GM23338 (cell line): ENCODE results near the gene RASL10B. TPM values are rescaled to one million over a fixed set of nuclear protein-coding genes. Genes with fewer than 3 reads are reported as not detected.

Experiments used
- ATAC-seq: fragments of 200-7000 bp; cut with Tn5 transposase; 3 replicates; pipeline ENCODE4 v1.9.1; 2020
- DNase-seq: peaks from one replicate; pipeline ENCODE4 v3.0.0-alpha.2; 2015; ENCODE audit warnings: low spot score
- H2AFZ ChIP-seq: fragments of 200-600 bp; sonication (generic); 2 replicates; pipeline ENCODE4 v1.8.0; 2016; ENCODE audit warnings: antibody characterized with exemption, mild to moderate bottlenecking, moderate library complexity
- H3F3A ChIP-seq: fragments of 200-600 bp; sonication (generic); replicated peaks from 2 replicates; pipeline ENCODE4 v1.8.0; 2017; ENCODE audit warnings: antibody characterized with exemption, mixed run types, low read depth
- H3K27ac ChIP-seq: fragments of 200-600 bp; sonication (generic); 2 replicates; pipeline ENCODE4 v1.6.1; 2016; ENCODE audit warnings: low read depth
- H3K27me3 ChIP-seq: fragments of 200-600 bp; sonication (generic); 2 replicates; pipeline ENCODE4 v1.8.0; 2016; ENCODE audit warnings: mild to moderate bottlenecking, mixed run types, moderate library complexity; ENCODE audit not compliant: insufficient read depth
- H3K36me3 ChIP-seq: fragments of 200-600 bp; sonication (generic); 2 replicates; pipeline ENCODE4 v1.8.0; 2016; ENCODE audit warnings: mild to moderate bottlenecking; ENCODE audit not compliant: insufficient read depth
- H3K4me1 ChIP-seq: fragments of 200-600 bp; sonication (generic); 2 replicates; pipeline ENCODE4 v1.8.0; 2016; ENCODE audit warnings: mild to moderate bottlenecking, moderate library complexity; ENCODE audit not compliant: insufficient read depth
- H3K4me2 ChIP-seq: fragments of 200-600 bp; sonication (generic); 2 replicates; pipeline ENCODE4 v1.7.1; 2017; ENCODE audit warnings: mixed run types
- H3K4me3 ChIP-seq: fragments of 200-600 bp; sonication (generic); 2 replicates; pipeline ENCODE4 v1.6.1; 2016; ENCODE audit warnings: mixed run types
- H3K79me2 ChIP-seq: fragments of 200-600 bp; sonication (generic); replicated peaks from 2 replicates; pipeline ENCODE4 v1.8.0; 2017; ENCODE audit warnings: mild to moderate bottlenecking; ENCODE audit not compliant: insufficient read depth
- H3K9me2 ChIP-seq: fragments of 200-600 bp; sonication (generic); 2 replicates; pipeline ENCODE4 v1.8.0; 2017; ENCODE audit not compliant: insufficient read depth
- H4K20me1 ChIP-seq: fragments of 200-600 bp; sonication (generic); replicated peaks from 2 replicates; pipeline ENCODE4 v1.8.0; 2017; ENCODE audit warnings: mild to moderate bottlenecking; ENCODE audit not compliant: insufficient read depth
- H3K27ac Mint-ChIP-seq: 2 replicates; pipeline ENCODE4 v1.8.0; 2020; ENCODE audit warnings: inconsistent platforms, mild to moderate bottlenecking, moderate library complexity, mixed read lengths
- H3K27me3 Mint-ChIP-seq: 3 replicates; pipeline ENCODE4 v1.8.0; 2022; ENCODE audit warnings: low read depth, mild to moderate bottlenecking, moderate library complexity, mixed read lengths, inconsistent platforms; ENCODE audit not compliant: insufficient read depth, poor library complexity
- H3K36me3 Mint-ChIP-seq: 3 replicates; pipeline ENCODE4 v1.8.0; 2021; ENCODE audit warnings: low read depth, mild to moderate bottlenecking, inconsistent platforms, moderate library complexity, mixed read lengths
- H3K4me1 Mint-ChIP-seq: 3 replicates; pipeline ENCODE4 v1.8.0; 2020; ENCODE audit warnings: mild to moderate bottlenecking, inconsistent platforms, mixed read lengths
- H3K4me3 Mint-ChIP-seq: 3 replicates; pipeline ENCODE4 v1.8.0; 2021; ENCODE audit warnings: moderate library complexity, mild to moderate bottlenecking, inconsistent platforms, mixed read lengths
- H3K9me3 Mint-ChIP-seq: 3 replicates; pipeline ENCODE4 v1.8.0; 2020; ENCODE audit warnings: moderate library complexity, mild to moderate bottlenecking, inconsistent platforms, mixed read lengths
- CREB1 ChIP-seq: fragments of 250-450 bp; sonication (Bioruptor Pico); IDR thresholded peaks from 2 replicates; pipeline ENCODE4 v1.5.0; 2020; ENCODE audit warnings: low read depth, mild to moderate bottlenecking, moderate library complexity
- CTCF ChIP-seq, 2 experiments: fragments of 200-600 bp in 1 of 2; sonication (generic) in 1 of 2; conservative IDR thresholded peaks; 2 replicates each; pipeline versions ENCODE4 v1.5.1 to v1.6.1; 2016 to 2017; ENCODE audit warnings: antibody characterized with exemption in 2 of 2, low read depth in 2 of 2, mild to moderate bottlenecking in 2 of 2, moderate library complexity in 1 of 2
- ETS1 ChIP-seq: IDR thresholded peaks from 2 replicates; pipeline ENCODE4 v1.6.1; 2016; ENCODE audit warnings: antibody characterized with exemption
- EZH2 ChIP-seq: fragments of 200-600 bp; sonication (generic); IDR thresholded peaks from one replicate; pipeline ENCODE4 v1.8.0; 2017; ENCODE audit warnings: antibody characterized with exemption, mild to moderate bottlenecking, low read depth; ENCODE audit not compliant: unreplicated experiment
- EZH2phosphoT487 ChIP-seq: fragments of 200-600 bp; sonication (generic); IDR thresholded peaks from one replicate; pipeline ENCODE4 v1.8.1; 2018; ENCODE audit warnings: antibody characterized with exemption; ENCODE audit not compliant: unreplicated experiment
- JUNB ChIP-seq: IDR thresholded peaks from one replicate; pipeline ENCODE4 v1.6.1; 2016; ENCODE audit warnings: antibody characterized with exemption; ENCODE audit not compliant: unreplicated experiment
- NANOG ChIP-seq: IDR thresholded peaks from 2 replicates; pipeline ENCODE4 v1.6.1; 2016; ENCODE audit warnings: antibody characterized with exemption, borderline replicate concordance
- POLR2AphosphoS5 ChIP-seq: IDR thresholded peaks from 2 replicates; pipeline ENCODE4 v1.6.1; 2016; ENCODE audit warnings: antibody characterized with exemption, low read depth
- REST ChIP-seq: IDR thresholded peaks from one replicate; pipeline ENCODE4 v1.6.1; 2018; ENCODE audit warnings: antibody characterized with exemption; ENCODE audit not compliant: unreplicated experiment
- STAT1 ChIP-seq: IDR thresholded peaks from one replicate; pipeline ENCODE4 v1.6.1; 2016; ENCODE audit warnings: antibody characterized with exemption; ENCODE audit not compliant: unreplicated experiment
- polyA plus RNA-seq: library from polyadenylated mRNA; unstranded; fragments of >200 nt; fragmentation: Nextera tagmentation; extraction: Ambion mirVana; gene quantifications from 2 replicates; pipeline ENCODE4 v1.2.1, GENCODE V29; 2016
- total RNA-seq: library from RNA; depleted of rRNA; stranded (reverse); fragments of >200 nt; shearing (Covaris generic); gene quantifications from 2 replicates; pipeline ENCODE4 v1.2.3, GENCODE V29; 2014

The RASL10B gene
- total and polyA plus RNA-seq, 2 experiments from 2014 or later: 7.1 to 26.2 TPM

GRCh38 chr17:35700150-35700549 is 31.3 kb upstream of the RASL10B start:
- ATAC-seq: no peak
- Histone ChIP-seq H3K9me2 (no peaks in the 10 kb centered on the region), H2AFZ (no peak overlapping the region), H3K27ac (no peak overlapping the region), H3K4me3 (no peak overlapping the region), H3K4me1 (peaks cover 6% of the 10 kb centered on the region; the same call in 1 of the 2 replicates), H3K4me2 (no peak overlapping the region), H4K20me1 (peaks cover 5% of the 10 kb centered on the region), H3F3A (no peaks in the 10 kb centered on the region), H3K27me3 (no peaks in the 10 kb centered on the region), H3K36me3 (no peaks in the 10 kb centered on the region), H3K79me2 (no peaks in the 10 kb centered on the region)
- Mint-ChIP-seq H3K9me3 (no peaks in the 10 kb centered on the region), H3K4me3 (no peak overlapping the region), H3K36me3 (peaks cover 6% of the 10 kb centered on the region), H3K27ac (no peak overlapping the region), H3K27me3 (peaks cover 2% of the 10 kb centered on the region), H3K4me1 (peaks cover 9% of the 10 kb centered on the region)
- no peak for DNase-seq
- TF ChIP-seq NANOG (no peak), JUNB (no peak), REST (no peak)

GRCh38 chr17:35701491-35701890 is 29.9 kb upstream of the RASL10B start:
- Mint-ChIP-seq H3K4me3 (no peak overlapping the region), H3K36me3 (peaks cover 6% of the 10 kb centered on the region), H3K4me1 (no peaks in the 10 kb centered on the region), H3K27ac (no peak overlapping the region), H3K27me3 (peaks cover 2% of the 10 kb centered on the region), H3K9me3 (no peaks in the 10 kb centered on the region)
- Histone ChIP-seq H2AFZ (no peak overlapping the region), H3F3A (no peaks in the 10 kb centered on the region), H3K27me3 (no peaks in the 10 kb centered on the region), H4K20me1 (peaks cover 5% of the 10 kb centered on the region), H3K79me2 (no peaks in the 10 kb centered on the region), H3K4me2 (no peak overlapping the region), H3K27ac (no peak overlapping the region), H3K36me3 (no peaks in the 10 kb centered on the region), H3K4me1 (no peaks in the 10 kb centered on the region), H3K9me2 (no peaks in the 10 kb centered on the region), H3K4me3 (no peak overlapping the region)
- no peak for DNase-seq
- no peak for ATAC-seq
- TF ChIP-seq ETS1 (no peak), CTCF (conservative IDR thresholded peaks at IDR 0.05; ENCODE audit: low read depth in 2 of 2) (no peak), NANOG (no peak), CREB1 (CRISPR knock-in tag) (no peak), STAT1 (no peak), JUNB (no peak), REST (no peak), EZH2 (no peak), POLR2AphosphoS5 (no peak), EZH2phosphoT487 (no peak)
